RPMI8226 (cell line): ENCODE results near the gene JAKMIP1.
"Not testable (repeated sequence)": the region's sequence is repeated elsewhere in the genome, so short reads cannot be mapped to it uniquely, and the experiment has no call there.

Experiments used
- DNase-seq: peaks from one replicate; pipeline ENCODE4 v3.0.0-alpha.2; 2015

The JAKMIP1 gene

DNA sequence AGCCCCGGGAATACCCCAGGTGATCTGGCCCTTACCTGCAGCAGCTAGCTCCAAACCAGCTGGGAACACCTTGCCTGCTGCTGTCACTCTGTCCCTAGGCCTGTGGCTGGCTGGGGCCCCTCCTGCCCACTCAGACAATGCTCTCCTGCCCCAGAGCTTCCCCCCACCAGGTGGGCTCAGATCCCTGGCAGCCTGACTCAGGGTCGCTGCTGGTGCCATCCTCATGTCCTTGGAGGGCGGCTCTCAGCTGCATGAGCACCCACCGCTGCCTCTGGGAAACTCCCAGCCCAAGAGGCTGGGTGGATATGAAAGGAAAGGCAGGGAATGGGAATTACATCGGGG lies 197.9 kb downstream of the JAKMIP1 start:
- DNase-seq = no peak

DNA sequence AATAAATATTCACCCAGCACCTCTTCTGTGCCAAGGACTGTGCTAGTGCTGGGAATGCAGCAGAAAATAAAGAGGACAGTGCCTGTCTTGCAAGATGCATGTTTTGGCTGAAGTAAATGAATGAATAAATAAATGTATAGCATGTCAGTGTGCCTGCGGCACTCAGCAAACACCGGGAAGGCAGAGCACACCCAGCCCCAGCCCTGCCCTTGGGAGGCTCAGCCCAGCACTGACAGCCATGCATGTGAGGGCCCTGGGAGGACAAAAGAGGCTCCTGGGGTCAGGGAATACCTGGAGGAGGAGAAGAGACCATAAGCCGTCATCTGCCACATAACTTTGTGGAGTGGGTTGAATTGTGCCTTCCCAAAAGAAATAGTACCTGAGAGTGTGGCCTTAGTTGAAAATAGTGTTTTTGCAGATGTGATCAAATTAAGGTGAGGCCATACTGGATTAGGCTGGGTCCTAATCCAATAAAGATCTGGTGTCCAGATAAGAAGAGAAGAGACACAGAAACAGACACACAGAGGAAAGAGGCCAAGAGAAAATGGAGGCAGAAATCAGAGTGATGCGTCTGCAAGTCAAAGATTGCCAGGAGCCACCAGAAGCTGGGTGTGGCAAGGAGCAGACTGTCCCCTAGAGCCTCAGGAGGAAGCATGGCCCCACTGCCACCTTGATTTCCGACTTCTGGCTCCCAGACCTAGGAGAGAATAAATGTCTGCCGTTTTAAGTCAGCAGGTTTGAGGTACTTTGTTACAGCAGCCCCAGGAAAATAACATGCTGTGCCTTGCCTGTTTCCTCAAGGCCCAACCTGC lies 198.5 kb downstream of the JAKMIP1 start:
- no peak for DNase-seq

GRCh38 chr4:5999830-6000365 lies 200.5 kb downstream of the JAKMIP1 start:
- no peak for DNase-seq

DNA sequence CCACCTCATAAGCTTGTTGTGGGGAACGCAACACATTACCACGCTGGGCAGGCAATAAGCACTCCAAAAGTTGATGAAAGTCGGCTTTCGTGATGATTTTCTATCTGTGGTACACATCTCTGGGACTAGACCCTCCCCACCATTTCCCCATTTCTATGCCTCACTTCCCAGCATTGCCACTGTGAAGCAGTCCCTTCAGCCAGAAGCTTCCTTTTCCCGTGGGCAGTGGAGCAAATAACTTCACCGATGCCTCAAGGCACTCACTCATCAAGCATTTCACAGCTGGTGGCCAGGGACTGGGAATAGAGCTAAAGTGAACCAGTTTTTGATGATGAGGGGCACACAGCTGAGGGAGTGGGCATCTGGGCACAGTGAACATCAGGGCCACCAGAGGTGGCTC lies 201.0 kb downstream of the JAKMIP1 start:
- no peak for DNase-seq

DNA sequence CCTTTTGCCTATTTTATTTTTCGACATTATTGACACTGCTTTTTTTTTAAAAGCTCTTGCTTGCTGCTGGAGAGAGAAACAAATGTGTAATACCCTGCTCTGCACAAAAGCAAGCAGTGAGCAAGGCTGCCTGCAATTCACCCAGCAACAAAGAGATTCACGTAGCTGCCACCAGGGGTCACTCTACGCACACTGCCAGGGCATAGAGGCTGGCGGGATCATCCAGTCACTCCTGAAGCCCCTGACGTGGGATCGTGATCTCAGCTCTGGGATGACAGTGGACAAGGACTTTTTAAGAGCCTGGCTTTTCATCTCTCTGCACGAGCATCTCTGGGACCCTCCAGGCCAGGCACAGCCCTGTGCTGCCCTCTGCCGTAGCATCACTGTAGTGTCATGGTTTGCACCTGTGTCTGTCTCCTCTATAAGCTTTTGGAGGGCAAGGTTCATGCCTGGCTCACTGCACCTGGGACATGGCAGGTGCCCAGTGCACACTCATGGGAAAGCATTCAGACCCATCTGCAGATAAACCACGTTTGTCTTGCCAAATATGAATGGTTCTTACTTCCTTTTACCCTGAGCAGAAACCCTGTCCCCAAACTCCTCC lies 201.9 kb downstream of the JAKMIP1 start:
- peak; percentile 84 for DNase-seq

- no peak for DNase-seq
These were observed 203.7 kb downstream of the JAKMIP1 start for GRCh38 chr4:5996641-5997040.

- DNase-seq = no peak
These were observed 204.3 kb downstream of the JAKMIP1 start for GRCh38 chr4:5995901-5996623.

DNA sequence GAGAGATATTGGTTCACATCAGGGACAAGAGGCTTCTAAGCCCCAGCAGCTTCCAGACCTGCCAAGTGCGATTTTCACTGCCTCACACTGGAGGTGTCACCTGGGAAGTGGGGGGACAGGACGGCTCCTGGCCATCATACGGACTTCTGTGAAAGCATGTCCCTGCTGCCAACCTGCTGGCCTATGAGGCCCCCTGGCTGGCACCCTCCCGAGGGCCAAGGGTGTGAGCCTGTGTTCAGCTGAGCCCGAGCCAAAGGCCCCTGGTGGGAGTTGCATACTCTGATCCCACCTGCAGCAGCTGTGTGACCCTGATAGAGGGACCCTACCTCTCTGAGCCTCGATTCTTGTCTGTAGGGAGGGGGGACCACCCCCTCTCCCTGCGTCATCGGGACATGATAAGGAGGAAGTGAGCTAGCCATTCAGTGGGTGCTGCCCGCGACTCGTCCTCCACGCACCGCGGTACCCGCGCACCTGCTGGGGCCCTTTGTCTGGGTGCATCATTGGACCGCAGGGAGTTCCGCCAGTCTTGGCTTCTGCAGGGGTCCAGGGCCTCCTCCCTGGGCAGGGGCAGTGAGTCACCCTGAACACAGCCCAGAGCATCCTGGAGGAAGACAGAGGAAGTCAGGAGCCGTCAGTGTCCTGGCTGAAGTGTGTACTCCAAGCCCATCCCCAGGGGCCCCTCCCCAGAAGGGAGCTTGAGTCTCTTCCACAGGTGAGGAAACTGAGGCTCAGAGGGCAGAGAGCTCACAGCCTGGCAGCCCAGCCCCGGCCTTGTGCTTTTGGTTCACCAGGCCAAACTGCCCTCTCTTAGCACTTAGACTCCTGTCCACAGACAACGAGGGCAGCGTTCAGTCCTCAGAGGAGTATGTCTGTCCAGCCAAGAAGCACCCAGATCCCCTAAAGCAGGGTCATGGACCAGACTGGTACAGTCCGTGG lies 206.2 kb downstream of the JAKMIP1 start:
- DNase-seq = no peak

- not testable (repeated sequence) for DNase-seq
These were observed 207.0 kb downstream of the JAKMIP1 start for GRCh38 chr4:5993346-5993745.

DNA sequence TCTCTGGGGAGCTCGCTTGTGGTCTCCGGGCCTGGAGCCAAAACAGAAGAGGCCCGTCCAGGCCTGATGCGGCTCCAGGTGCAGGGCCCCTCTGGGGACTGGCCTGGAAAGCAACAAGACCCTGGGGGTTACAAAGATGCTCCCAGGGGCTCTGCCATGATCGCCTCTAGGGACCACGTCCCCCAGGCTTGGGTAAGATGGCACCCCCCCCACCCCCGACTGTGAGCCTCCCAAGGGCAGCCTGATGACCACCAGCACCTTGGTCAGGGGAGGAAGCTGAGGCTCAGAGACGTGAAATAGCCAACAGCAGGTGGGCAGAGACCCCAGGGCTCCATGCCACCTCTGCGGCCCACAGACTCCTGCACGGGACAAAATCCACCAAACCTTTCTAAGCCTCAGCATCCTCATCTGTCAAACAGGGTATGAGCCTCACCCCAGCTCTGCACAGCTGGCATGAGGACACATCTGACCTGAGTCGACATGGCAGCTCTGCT lies 207.5 kb downstream of the JAKMIP1 start:
- no peak for DNase-seq

GRCh38 chr4:5992171-5992827 lies 208.1 kb downstream of the JAKMIP1 start:
- no peak for DNase-seq

GRCh38 chr4:5991405-5991804 lies 208.9 kb downstream of the JAKMIP1 start:
- DNase-seq = no peak

DNA sequence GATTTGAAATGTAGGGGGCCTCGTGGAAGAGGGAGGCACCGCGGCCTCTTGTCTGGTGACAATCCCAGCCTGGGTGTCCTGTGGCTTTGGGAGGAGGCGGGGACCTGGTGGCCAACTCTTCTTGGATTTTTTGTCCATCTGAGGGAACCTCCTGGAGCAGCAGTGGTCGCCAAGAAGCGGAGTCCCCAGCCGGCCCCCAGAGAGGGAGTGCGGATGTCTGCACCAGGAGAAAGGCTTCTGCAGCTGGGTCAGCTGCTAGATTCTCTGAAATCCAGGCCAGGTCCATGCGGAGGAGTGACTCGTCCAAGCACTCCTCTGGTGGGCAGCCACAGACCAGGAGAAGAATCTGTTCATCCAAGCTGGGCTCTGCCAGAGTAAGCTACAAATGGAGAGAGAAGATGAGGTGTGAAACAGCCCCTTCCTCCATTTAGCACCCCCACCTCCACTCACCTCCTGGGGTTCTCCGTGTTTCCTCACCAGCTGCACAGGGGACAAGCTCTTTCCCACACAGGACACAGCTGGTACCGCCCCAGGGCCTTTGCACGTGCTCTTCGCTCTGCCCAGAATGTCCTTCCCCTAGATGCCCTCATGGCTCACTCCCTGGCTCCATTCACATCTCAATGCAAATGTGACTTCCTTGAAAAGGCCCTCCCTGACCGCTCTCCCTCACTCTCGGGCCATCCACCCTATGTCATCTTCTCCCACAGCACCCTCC lies 209.7 kb downstream of the JAKMIP1 start:
- no peak for DNase-seq

GRCh38 chr4:5989236-5990225 lies 210.8 kb downstream of the JAKMIP1 start:
- DNase-seq = no peak

DNA sequence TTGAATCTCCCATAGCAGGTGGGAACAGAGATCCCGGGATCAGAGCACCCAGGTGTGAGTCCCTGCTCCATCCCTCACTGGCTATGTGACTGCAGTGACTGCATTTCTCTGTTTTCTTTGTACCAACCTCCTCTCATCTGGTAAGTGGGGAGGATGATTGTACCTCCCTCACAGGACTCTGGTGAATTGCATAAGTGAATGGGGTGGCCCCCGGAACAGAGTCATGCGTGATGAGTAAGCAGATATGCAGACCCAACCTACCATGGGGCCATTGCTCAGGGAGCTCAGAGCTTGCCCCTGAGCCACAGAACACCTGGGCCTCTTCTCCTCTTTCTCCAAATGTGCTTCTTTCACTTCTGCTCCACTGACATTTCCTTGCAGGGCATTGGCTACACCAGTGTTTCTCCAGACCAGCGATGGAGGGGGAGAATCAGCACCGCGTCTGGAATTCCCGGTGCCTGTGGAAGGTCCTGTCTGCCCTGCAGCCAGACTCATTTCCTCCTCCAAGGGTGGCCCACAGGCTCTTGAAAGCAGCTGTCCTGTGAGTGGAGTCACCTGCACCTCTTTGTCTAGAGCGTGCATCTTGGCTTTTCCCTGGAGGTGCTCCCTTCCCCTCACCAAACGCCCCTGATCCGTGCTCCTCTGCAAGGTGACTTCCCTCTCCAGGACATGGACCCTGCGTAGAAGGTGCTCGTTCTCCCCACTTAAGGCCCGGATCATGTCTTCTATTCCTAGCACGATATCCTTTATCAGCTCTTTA lies 212.1 kb downstream of the JAKMIP1 start:
- DNase-seq = peak; percentile 84

GRCh38 chr4:5984843-5985242 lies 215.5 kb downstream of the JAKMIP1 start:
- DNase-seq = no peak

DNA sequence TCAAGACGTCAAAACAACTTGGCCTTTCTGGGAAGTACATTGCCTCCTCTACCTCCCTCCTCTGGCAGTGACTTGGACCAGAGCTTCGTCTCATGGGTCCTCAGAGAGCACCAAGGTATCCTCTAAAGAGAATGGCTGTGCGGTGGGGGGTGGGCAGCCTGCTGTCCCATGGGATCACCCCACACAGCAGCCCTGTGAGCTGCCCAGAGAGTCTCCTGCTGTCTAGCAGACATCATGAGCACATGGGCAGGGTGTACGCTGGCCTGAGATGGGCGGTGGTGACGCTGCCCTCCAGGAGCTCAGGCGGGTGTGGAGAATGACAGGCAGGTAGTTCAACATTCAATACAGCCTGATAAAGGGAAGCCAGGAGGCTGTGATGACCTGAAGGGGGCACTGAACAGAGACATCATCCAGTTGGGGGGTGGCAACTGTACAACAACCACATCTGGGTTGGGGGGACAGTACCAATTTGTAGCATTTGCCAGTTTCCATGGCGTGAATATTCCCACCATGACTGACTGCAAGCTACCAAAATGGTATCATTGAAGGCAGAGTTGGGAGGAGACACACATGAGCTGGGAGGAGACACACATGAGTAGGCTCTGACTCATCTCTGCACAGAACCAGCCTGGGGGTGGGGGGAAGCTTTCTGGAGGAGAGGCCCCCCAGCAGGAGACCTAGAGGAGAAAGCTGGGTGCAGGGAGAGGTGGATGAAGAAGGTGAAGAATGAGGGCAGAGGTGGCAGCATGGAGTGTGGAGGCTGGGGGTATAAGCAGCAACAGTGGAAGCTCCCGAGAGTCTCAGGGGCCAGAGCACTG lies 218.0 kb downstream of the JAKMIP1 start:
- no peak for DNase-seq
